Uterus (tissue), 2 donors: ENCODE results near the gene POLR3K.

Experiments
- CTCF ChIP-seq, 4 experiments: fragments of 200-600 bp in 2 of 4; fragments of 450-650 bp in 2 of 4; sonication (generic) in 2 of 4; IDR thresholded peaks; one replicate each; pipeline ENCODE4 v1.5.1; 2016 to 2019; ENCODE audit warnings: antibody characterized with exemption in 4 of 4, mild to moderate bottlenecking in 2 of 4, moderate library complexity in 1 of 4
- POLR2A ChIP-seq, 2 donors: fragments of 450-650 bp; IDR thresholded peaks; one replicate each; pipeline ENCODE4 v1.6.1; 2016; ENCODE audit warnings: antibody characterized with exemption in 2 of 2, mild to moderate bottlenecking in 1 of 2, moderate library complexity in 1 of 2

- no peak for TF ChIP-seq CTCF (IDR thresholded peaks at IDR 0.05)
- TF ChIP-seq POLR2A (IDR thresholded peaks at IDR 0.05) = no peak
Measured at GRCh38 chr16:78444-79150, 25.2 kb upstream of the POLR3K start.
